Measurements from ENCODE around the gene KIF2C.
"Not testable (repeated sequence)": the region's sequence is repeated elsewhere in the genome, so short reads cannot be mapped to it uniquely, and the experiment has no call there.

The KIF2C gene

DNA sequence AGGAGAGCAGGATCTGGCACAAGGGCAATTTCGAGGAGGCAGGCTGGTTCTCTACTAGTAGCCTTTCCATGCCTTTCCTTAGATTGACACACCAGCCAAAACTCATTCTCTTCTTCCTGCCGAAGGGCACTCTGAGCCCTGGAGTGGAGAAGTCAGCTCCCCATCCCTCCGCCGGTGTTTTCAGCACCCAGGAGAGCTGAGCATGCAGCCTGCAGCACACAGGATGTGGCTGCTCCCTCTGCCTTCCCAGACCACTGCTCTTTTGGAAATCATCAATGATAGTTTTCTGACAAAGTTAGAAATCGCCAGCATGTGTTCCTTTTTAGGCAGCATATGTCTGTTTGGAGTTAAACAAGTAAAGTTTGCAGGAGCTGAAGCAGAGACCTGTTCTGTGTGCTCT, 20.3 kb upstream of the KIF2C start:
- no peak for DNase-seq (ENCODE audit: low spot score)

DNA sequence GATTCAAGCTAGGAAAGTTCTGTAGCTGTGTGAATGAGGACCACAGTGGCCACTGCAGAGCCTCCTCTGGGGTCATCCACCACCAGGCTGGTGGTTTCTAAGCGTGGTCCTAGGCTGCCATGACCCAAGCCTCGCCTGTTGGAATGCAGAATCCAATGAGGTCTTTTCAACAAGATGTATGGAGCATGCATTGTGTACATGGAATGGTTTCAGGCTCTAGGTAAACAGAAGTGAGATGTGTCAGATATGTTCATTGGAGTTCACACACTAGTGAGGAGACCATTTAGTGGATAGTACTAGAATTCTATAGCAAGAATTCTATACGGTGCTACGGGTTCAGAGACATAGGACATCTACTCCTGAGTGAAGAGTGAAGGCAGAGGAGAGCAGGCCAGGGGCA, 19.4 kb upstream of the KIF2C start:
- no peak for DNase-seq (ENCODE audit: low spot score)

DNA sequence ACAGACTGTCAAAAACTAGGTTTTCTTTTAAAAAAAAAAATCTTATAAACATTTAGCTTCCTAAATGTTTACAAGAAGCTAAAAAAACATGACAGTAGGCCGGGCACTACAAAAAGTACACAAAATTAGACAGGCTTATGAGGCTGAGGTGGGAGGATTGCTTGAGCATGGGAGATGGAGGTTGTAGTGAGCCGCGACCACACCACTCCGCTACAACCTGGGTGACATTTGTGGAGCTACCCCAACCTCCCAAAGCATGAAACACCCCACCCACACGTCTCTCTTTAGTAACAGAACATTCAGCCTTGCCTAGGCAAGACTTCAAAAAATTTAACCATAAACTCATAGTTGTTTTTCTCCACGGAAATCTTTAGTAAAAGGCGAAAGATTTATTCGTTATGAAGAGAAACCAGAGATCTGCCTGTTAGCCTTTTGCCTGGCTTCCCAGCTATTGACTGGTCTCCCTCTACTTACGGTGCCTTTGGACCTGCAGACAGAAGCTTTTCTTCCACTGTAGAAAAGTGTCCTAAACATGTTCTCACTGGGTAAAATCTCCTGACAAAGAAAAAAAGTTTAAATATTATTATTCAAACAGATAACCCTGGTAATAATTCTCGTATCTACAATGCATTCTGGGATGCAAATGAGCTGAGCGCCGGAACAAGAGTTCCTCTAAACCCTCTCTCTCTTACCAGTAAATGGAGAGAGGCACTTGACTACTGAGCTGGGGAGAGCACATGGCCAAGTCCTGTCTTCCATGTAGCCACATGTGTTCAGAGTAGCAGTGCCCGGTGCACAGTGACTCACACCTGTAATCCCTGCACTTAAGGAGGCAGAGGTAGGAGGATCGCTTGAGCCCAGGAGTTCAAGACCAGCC, 17.9 kb upstream of the KIF2C start:
- peak; percentile 97 for DNase-seq (ENCODE audit: low spot score)

DNA sequence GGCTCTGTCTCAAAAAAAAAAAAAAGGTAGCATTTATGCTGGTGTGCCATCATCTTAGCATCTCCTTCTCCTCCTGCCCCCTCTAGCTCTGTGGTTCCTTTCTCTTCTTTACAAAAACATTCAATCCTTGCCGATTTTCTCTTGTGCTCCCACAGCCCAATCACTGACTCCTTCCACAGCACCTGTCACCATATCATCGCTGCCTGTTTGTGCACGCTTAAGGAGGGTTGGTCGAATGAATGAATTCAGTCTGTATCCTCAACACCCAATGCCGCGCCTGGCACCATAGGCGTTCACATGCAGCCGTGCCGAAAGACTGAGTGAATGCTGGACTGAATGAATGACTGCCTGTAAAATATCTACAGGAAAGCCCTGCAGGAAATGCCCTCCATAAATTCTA, 16.6 kb upstream of the KIF2C start:
- DNase-seq (ENCODE audit: low spot score): no peak

DNA sequence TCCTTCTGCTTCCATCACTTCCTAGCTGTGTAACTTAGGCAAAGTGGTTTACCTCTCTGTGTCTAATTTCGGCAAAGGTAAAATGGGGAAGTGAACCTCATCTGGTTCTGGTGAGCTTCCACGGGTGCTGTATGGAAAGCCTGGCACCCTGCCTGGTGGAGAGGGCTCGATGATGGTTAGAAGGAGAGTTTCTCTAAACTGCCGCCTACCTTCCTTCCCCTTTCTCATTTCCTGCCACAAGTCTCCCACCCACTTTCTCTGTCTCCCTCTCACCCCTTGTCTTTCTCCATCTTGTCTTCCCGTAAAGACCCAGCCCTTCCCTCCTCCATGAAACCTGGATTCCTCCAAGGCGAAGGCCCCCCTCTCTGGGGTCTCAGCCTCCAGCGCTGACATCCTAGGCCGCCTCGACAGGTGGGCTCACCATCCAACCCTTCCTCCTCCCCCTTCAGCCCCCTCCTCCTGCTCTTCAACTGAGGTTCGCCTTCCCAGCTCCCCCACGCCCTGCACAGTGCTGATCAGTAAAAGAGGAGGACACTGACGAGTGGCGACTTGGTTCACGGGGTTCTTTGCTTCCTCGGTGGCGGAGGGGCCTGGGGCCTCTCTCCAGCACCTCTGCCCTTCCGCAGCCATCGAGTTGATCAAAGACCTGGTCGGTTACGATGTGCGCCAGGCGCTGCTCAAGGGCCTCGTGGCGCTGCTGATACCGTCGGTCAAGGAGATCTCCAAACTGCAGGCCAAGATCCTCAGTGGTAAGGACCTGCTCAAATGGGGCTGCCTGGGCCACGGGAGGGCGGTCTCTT, 15.9 kb upstream of the KIF2C start:
- no peak for DNase-seq (ENCODE audit: low spot score)

DNA sequence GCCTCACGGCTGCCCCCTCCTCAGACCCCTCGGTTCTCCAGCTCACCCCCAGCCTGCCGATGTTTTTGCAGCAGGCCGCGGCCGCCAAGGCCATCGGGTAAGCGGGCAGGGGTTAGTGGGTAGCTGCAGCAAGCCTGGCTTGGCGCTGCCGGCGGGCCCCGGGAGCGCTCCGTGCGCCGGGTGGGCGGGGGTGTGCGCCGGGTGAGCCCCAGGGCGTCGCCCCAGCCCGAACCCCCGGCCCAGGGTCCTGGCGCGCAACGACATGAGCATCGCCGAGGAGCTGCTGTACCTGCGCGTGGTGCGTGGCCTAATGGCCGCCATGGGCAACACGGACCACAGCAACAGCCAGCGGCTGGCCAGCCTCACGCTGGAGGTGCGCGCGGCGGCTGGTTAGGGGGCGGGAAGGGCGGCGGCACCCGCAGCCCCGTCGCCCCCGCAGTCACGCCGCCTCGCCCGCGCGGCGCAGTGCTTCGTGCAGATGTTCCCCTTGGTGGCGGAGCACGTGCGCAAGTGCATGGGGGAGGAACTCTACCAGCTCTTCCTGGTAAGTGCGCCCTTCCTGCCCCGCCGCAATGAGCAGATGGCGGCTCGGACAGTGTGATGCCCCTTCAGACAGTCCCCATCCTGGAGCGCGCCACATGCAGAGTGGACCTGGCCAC, 15.2 kb upstream of the KIF2C start:
- no peak for DNase-seq (ENCODE audit: low spot score)

DNA sequence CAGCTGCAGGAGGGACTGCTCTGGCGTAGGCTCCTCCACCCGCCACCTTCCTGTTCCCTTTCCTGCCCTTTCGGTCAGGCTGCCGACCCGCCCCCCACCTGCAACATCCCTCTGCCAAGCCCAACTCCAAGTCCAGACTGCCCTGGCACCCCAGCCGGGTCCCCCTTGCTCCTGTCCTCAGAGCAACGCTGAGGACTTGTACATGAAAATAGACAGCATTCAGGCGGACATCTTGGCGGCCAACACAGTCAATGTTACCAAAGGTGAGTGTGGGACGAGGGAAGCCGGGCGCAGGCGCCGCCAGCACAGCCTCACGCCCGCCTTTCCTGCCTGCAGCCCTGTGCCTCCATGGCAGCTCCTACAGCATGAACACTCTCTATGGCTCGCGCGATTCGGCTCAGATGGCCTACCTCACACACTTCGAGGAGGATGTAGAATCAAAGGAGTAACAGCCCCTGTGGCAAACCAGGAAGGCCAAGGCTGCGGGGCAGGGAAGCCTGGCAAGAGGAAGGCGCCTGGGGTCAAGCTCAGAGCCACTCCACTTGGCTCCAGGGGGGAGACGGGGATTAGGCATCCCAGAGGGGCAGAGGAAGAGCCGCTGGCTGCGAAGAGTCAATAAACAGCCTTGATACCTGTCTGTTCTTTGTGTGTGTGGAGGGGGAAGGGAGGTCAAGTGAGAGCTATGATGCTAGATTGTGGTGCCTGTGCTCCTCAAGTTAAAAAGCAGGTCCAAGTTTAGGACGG, 14.5 kb upstream of the KIF2C start:
- DNase-seq (ENCODE audit: low spot score): no peak

DNA sequence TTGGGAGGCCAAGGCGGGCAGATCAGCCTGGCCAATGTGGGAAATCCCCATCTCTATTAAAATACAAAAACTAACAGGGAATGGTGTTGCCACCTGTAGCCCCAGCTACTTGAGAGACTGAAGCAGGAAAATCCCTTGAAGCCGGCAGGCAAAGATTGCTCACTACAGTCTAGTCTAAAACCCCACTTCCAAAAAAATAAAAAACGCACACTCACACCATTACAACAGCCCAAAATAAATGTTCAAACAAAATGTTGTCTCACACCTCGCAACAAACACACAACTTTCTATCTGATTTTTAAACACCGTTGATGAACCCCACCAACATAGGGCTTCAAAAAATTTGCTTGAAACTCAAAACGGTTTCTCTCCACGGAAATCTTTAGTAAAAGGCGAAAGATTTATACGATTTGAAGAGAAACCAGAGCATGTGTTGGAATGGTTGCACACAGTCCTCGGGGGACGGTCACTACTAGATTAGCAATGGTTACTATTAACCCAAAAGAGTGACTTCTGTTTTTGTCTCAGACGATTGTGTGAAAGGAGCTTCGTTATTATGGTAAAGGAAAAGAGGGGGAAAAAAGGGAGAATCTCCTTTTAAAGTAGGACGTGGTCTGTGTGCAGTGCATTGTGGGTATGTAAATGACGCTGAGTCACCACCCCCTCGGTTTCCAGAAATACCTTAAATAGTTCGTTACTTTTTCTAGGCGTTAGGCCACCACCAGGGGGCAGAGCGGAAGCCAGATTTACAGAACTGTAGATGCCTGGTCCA, 8.7 kb upstream of the KIF2C start, which contains the start of gene RNU5D-1:
TSS of gene RNU5D-1 (minus strand) at position 430 of the 772 bp plus-strand sequence.
- peak; percentile 95 for DNase-seq (ENCODE audit: low spot score)

DNA sequence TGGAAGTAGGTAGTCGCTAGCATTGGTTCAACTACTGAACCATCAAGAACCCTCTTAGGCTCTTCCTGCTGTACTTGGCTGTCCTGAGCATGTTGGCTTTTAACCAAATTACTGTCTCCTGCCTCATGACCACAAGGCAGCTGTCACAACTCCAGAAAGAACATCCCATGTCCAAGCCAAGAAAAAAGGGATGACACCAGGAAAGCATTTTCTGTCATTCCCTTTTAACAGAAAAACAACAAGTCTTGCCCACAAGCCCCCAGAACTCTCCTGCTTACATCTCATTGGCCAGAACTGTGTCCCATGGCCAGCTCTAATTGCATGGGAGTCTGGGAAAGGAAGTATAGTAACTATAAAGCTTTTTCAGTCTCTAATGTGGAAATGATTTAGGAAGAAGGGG, 6.3 kb upstream of the KIF2C start:
- DNase-seq (ENCODE audit: low spot score): no peak

DNA sequence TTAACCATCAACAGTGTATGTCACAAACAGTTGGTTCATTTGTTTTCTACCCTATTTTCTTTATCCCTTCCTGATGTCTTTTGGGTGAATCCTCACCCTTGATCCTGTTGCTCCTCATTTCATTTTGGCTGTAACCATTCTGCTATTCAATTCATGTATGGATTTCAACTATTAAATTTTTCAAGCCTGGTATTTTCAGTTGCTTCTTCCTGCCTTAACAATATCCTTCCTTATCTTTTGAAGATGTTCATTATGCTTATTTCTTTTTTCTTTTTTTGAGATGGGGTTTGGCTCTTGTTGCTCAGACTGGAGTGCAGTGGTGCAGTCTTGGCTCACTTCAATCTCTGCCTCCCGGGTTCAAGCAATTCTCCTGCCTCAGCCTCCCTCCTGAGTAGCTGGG, 5.9 kb upstream of the KIF2C start:
- DNase-seq (ENCODE audit: low spot score): no peak

DNA sequence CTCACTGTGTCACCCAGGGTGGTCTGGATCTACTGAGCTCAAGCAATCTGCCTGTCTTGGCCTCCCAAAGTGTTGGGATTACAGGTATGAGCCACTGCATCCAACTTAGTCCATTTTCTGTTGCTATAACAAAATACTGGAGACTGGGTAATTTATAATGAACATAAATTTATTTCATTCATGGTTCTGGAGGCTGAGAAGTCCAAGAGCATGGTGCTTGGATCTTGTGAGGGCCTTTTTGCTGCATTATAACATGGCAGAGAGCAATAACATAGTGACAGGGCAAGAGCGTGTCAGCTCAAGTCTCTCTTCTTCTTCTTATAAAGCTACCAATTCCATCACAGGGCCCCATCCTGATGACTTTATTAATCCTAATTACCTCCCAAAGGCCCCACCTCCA, 3.6 kb upstream of the KIF2C start:
- DNase-seq (ENCODE audit: low spot score): no peak

DNA sequence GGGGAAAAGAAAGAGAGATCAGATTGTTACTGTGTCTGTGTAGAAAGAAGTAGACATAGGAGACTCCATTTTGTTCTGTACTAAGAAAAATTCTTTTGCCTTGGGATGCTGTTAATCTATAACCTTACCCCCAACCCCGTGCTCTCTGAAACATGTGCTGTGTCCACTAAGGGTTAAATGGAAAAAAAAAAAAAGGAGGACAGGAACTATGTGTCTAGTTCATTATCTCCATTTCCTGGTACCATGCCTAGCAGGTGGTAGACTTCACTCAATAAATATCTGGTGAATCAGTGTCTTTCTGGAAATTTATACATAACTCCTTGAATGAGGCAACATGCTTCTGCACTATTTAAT, 707 bp upstream of the KIF2C start:
- DNase-seq (ENCODE audit: low spot score): not testable (repeated sequence)

DNA sequence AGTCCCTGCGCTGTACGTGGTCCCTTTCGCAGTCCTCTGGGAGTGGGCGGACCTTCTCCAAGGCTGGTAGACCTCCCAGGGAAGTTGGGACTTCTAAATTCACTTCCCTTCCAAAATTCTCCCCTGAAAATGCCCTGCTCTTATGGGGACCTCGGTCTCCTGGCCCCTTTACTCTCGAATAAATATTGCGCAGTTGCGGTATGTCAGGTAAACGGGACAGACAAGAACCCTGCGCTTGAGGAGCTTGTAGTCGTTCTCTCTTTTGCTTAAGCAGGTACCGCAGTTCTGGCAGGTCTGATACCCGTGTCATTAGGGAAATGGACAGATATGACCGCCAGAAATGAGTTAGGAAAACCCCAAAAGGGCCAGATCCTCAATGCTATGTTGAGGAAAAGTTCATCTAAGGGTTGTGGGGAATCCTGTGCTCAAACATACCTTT, 561 bp downstream of the KIF2C start:
- no peak for DNase-seq (ENCODE audit: low spot score)

DNA sequence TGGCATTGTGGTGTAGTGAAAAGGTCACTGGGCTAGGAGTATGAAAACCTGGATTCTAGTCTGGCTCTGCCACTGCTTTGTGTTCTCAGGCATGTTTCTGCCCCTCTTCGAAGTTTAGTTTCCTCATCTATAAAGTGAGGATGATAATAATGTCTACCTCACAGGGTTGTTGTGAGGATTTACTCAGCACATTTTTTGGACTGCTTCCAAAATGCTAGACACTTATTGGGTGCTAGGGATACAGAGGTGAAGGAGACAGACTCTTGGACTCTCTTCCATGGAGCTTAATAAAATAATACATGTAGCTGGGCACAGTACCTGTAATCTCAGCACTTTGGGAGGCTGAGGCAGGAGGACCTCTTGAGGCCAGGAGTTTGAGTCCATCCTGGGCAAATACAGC, 3.6 kb downstream of the KIF2C start:
- no peak for DNase-seq (ENCODE audit: low spot score)

DNA sequence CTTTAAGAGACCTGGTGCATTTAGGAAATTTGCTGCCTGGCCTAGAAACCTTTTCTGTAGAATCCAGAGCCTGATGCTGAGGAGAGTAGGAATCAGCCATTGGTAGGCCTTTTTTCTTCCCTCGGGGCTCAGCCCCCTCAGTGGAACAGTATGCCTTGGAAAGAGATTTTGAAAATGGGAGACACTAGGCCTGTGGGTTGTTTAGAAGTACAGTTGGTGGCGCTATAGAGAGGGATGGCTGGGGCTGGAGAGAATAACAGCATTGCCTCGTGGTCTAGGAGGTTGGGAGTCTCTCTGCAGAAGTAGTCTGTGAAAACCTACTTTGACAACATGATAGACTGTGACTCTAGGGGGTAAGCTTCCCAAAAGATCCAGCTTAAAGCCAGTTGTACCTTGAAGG, 8.2 kb downstream of the KIF2C start:
- DNase-seq (ENCODE audit: low spot score): no peak

DNA sequence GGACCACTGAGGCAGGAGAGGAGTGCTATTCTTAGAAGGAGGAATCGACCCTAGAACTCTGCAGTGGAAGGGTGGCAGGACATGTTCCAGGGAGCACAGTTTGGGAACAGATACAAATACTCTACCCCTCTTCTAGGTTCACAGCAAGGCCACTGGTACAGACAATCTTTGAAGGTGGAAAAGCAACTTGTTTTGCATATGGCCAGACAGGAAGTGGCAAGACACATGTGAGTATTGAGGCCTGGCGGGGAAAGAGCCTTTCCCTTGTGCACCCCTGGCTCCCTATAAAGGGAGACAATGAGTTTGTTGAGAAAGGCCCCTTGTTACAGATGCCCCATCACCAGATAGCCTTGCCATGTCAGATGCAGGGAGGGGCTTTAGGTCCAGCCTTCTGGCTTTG, 17.8 kb downstream of the KIF2C start:
- no peak for DNase-seq (ENCODE audit: low spot score)

DNA sequence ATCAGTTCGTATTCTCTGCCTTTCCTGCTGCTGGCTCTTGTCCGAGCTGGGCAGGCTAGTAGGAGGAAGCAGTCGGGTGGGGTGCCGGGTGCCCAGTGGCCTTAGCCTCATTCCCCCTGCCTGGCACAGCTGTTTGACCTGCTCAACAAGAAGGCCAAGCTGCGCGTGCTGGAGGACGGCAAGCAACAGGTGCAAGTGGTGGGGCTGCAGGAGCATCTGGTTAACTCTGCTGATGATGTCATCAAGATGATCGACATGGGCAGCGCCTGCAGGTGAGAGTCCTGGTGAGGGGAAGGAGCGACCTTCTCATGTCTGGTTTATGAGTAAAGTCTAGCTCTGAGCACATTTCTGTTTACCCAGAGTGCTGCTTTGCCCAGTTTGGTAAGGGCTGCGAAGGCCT, 19.4 kb downstream of the KIF2C start:
- no peak for DNase-seq (ENCODE audit: low spot score)

DNA sequence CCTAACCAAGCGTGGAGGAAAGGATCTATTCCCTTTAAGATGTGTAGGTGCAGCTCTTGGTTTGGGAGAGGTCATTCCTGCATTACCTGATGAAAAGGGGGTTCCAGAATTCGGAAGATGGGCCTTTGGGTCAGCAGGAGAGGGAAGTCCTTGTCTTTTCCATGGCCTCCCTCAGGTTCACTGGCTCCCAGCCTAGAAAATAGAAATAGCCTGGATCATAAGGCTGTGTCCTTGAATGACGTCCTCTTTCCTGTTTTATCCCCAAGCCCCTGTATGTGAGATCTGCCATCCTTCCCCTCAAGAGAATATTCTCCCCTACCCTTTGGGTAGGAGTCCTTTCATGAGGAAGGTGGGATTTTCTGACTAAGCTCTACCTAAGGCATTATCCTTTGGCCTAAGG, 21.2 kb downstream of the KIF2C start:
- no peak for DNase-seq (ENCODE audit: low spot score)

DNA sequence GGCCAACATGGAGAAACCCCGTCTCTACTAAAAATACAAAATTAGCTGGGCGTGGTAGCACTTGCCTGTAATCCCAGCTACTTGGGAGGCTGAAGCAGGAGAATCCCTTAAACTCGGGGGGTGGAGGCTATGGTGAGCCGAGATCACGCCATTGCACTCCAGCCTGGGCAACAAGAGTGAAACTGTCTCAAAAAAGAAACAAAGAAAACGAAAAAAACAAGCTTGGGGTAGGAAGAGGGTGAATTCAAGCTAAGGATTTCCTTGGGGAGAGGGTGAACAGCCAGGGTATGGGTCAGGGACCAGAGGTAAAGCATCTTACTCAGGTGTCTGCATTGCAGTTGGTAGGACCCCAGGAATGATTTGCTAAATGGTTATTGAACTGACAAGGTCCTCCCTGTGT, 26.8 kb downstream of the KIF2C start:
- DNase-seq (ENCODE audit: low spot score): not testable (repeated sequence)

DNA sequence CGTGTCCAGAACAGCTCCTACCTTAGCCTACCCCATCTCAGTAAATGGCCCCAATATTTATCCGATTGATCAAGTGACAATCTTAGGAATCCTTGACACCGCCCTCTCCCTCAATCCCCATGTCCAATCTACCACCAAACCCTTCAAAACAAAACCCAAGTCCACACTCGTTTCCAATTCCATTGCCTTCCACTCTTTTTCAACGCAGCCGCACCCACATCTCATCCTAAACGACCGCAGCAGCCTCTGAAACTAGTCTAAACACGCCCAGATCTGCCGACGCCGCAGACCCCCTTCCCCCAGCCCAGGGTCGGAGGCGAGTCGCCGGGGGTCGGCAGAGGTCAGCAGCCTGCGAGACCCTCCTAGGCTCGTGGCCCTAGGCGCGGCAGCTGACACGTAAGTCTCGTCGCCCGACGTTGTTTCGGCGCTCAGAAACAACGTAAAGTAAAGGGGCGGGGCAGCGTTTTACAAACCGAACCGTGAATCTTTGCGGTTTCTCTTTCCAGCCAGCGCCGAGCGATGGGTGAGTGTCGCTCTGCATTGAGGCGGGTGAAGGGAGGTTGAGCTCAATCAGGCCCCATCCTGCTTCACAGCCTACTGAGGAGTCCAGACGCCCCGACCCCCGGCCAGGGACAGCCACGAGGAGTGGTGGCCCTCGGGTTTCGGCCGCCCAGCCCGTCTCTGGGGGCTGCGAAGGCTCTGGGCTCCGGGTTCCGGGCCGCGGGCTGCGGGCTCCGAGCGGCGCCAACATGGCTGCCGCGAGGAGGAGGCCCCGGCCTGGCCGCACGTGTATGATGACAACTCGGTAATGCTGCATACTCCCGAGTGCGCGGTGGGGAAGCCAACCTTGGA, 35.7 kb downstream of the KIF2C start, which contains the start of gene RPS8:
TSS of gene RPS8 (plus strand) at position 463 of the 852 bp plus-strand sequence. CDS start at position 520, 57 bp downstream.
- peak; percentile 90 for DNase-seq (ENCODE audit: low spot score)

Data from SW480 (cell line).